Measurements from ENCODE around the gene DRP2. TPM values are rescaled to one million over a fixed set of nuclear protein-coding genes. Genes with fewer than 3 reads are reported as not detected.
"Not testable (repeated sequence)": the region's sequence is repeated elsewhere in the genome, so short reads cannot be mapped to it uniquely, and the experiment has no call there.

Gene DRP2
- under 1 TPM; 0.57 to 0.65 TPM for total RNA-seq
- long read RNA-seq, donor 1: 0 reads
- long read RNA-seq, donor 2, partial matches to known transcripts: 0 of 2 reads
- long read RNA-seq, donor 2, other reads (novel, unspliced or antisense): 2 of 2 reads

GRCh38 chrX:101219116-101219863 lies at the start of gene DRP2:
Gene DRP2, plus strand, starts transcription at chrX:101219786. Its CDS starts 11,862 bp downstream, at chrX:101231648.
- intact Hi-C loops (cut with DNase I): no loop called here
- DNase-seq (ENCODE audit: low spot score): no peak

GRCh38 chrX:101171883-101172400 lies 47.6 kb upstream of the DRP2 start:
- intact Hi-C loops (cut with DNase I): no loop called here

GRCh38 chrX:101176439-101176838 lies 43.1 kb upstream of the DRP2 start:
- DNase-seq (ENCODE audit: low spot score): no peak
- intact Hi-C loops (cut with DNase I): no loop called here

More at GRCh38 chrX:101171883-101172400, 47.6 kb upstream of the DRP2 start:
- no peak for DNase-seq (ENCODE audit: low spot score)

- intact Hi-C loops (cut with DNase I): not testable (repeated sequence)
Measured at GRCh38 chrX:101184876-101185275, 34.7 kb upstream of the DRP2 start.

GRCh38 chrX:101187961-101188360 lies 31.6 kb upstream of the DRP2 start:
- DNase-seq (ENCODE audit: low spot score); intact Hi-C loops (cut with DNase I): not testable (repeated sequence)

More at GRCh38 chrX:101184876-101185275, 34.7 kb upstream of the DRP2 start:
- not testable (repeated sequence) for DNase-seq (ENCODE audit: low spot score)

- intact Hi-C loops (cut with DNase I): no loop called here
Measured at GRCh38 chrX:101190736-101191135, 28.9 kb upstream of the DRP2 start.

GRCh38 chrX:101191217-101191750 lies 28.3 kb upstream of the DRP2 start:
- intact Hi-C loops (cut with DNase I): no loop called here

More at GRCh38 chrX:101190736-101191135, 28.9 kb upstream of the DRP2 start:
- DNase-seq (ENCODE audit: low spot score): no peak

GRCh38 chrX:101195442-101196173 lies 24.0 kb upstream of the DRP2 start:
- no peak for DNase-seq (ENCODE audit: low spot score)
- intact Hi-C loops (cut with DNase I): no loop called here

More at GRCh38 chrX:101191217-101191750, 28.3 kb upstream of the DRP2 start:
- DNase-seq (ENCODE audit: low spot score): no peak

GRCh38 chrX:101203761-101204351 lies 15.7 kb upstream of the DRP2 start:
- no peak for DNase-seq (ENCODE audit: low spot score)
- intact Hi-C loops (cut with DNase I): loop anchor here in 1 of 2 donors (1.0 kb wide), 1 partner anchor 18 kb away; no protein-coding TSS in a partner anchor

GRCh38 chrX:101206471-101206870 lies 13.1 kb upstream of the DRP2 start:
- intact Hi-C loops (cut with DNase I): no loop called here

GRCh38 chrX:101208152-101208905 lies 11.3 kb upstream of the DRP2 start:
- intact Hi-C loops (cut with DNase I): no loop called here
- DNase-seq (ENCODE audit: low spot score): no peak

More at GRCh38 chrX:101206471-101206870, 13.1 kb upstream of the DRP2 start:
- DNase-seq (ENCODE audit: low spot score): no peak

- DNase-seq (ENCODE audit: low spot score): no peak
- intact Hi-C loops (cut with DNase I): no loop called here
Measured at GRCh38 chrX:101210630-101211029, 9.0 kb upstream of the DRP2 start.

- intact Hi-C loops (cut with DNase I): no loop called here
- DNase-seq (ENCODE audit: low spot score): no peak
Measured at GRCh38 chrX:101217689-101218088, 1.9 kb upstream of the DRP2 start.

GRCh38 chrX:101219864-101220346 lies 319 bp downstream of the DRP2 start:
- intact Hi-C loops (cut with DNase I): no loop called here
- no peak for DNase-seq (ENCODE audit: low spot score)

GRCh38 chrX:101220662-101221260 lies 1.2 kb downstream of the DRP2 start:
- no peak for DNase-seq (ENCODE audit: low spot score)
- intact Hi-C loops (cut with DNase I): no loop called here

- intact Hi-C loops (cut with DNase I): no loop called here
- DNase-seq (ENCODE audit: low spot score): no peak
Measured at GRCh38 chrX:101223226-101223625, 3.6 kb downstream of the DRP2 start.

GRCh38 chrX:101229170-101229569 lies 9.6 kb downstream of the DRP2 start:
- no peak for DNase-seq (ENCODE audit: low spot score)
- intact Hi-C loops (cut with DNase I): no loop called here

GRCh38 chrX:101230636-101231035 lies 11.1 kb downstream of the DRP2 start:
- no peak for DNase-seq (ENCODE audit: low spot score)
- intact Hi-C loops (cut with DNase I): no loop called here

All from posterior vena cava (tissue), 2 donors.